Neural cell (in vitro differentiated cells): Measurements from ENCODE around the gene CRTC1. TPM values are rescaled to one million over a fixed set of nuclear protein-coding genes. Genes with fewer than 3 reads are reported as not detected.
"Not testable (repeated sequence)": the region's sequence is repeated elsewhere in the genome, so short reads cannot be mapped to it uniquely, and the experiment has no call there.

Experiments used
- H2AFZ ChIP-seq: fragments of 200-600, 300-800 bp; sonication (generic), shearing (Covaris generic); 2 replicates; pipeline ENCODE4 v1.6.0; 2014; ENCODE audit warnings: low read depth, mild to moderate bottlenecking, antibody characterized with exemption, low read length, moderate library complexity
- H3F3A ChIP-seq: fragments of 200-600 bp; shearing (Covaris generic); 2 replicates; pipeline ENCODE4 v1.6.1; 2016; ENCODE audit warnings: mild to moderate bottlenecking, moderate library complexity, mixed read lengths, antibody characterized with exemption, low read length; ENCODE audit not compliant: insufficient read depth, poor library complexity, severe bottlenecking
- H3K27ac ChIP-seq: fragments of 200-600, 300-800 bp; sonication (generic), shearing (Covaris generic); 2 replicates; pipeline ENCODE4 v1.5.1; 2014; ENCODE audit warnings: mild to moderate bottlenecking, low read length, moderate library complexity
- H3K27me3 ChIP-seq: fragments of 300-800, 200-600 bp; sonication (generic), shearing (Covaris generic); 2 replicates; pipeline ENCODE4 v1.6.0; 2014; ENCODE audit warnings: mild to moderate bottlenecking, low read depth, low read length, moderate library complexity; ENCODE audit not compliant: insufficient read depth
- H3K36me3 ChIP-seq: fragments of 300-800, 200-600 bp; sonication (generic), shearing (Covaris generic); 2 replicates; pipeline ENCODE4 v1.5.1; 2014; ENCODE audit warnings: mild to moderate bottlenecking, antibody characterized with exemption, low read length, moderate library complexity; ENCODE audit not compliant: insufficient read depth
- H3K4me2 ChIP-seq: fragments of 300-800, 200-600 bp; sonication (generic), shearing (Covaris generic); 2 replicates; pipeline ENCODE4 v1.6.0; 2014; ENCODE audit warnings: mild to moderate bottlenecking, low read length
- H3K4me3 ChIP-seq: fragments of 300-800, 200-600 bp; sonication (generic), shearing (Covaris generic); 2 replicates; pipeline ENCODE4 v1.5.1; 2014; ENCODE audit warnings: mild to moderate bottlenecking, low read length, moderate library complexity
- H3K79me2 ChIP-seq: fragments of 200-600 bp; shearing (Covaris generic); replicated peaks from 2 replicates; pipeline ENCODE4 v1.6.0; 2014; ENCODE audit warnings: mild to moderate bottlenecking, low read length, moderate library complexity; ENCODE audit not compliant: insufficient read depth
- H3K9ac ChIP-seq: fragments of 300-800, 200-600 bp; sonication (generic), shearing (Covaris generic); 2 replicates; pipeline ENCODE4 v1.6.1; 2016; ENCODE audit warnings: mild to moderate bottlenecking, low read length, mixed read lengths
- H3K9me2 ChIP-seq: fragments of 200-600 bp; shearing (Covaris generic); 2 replicates; pipeline ENCODE4 v1.6.1; 2016; ENCODE audit warnings: mild to moderate bottlenecking, low read length, mixed read lengths; ENCODE audit not compliant: insufficient read depth
- H3K9me3 ChIP-seq: fragments of 200-600, 300-800 bp; sonication (generic), shearing (Covaris generic); 2 replicates; pipeline ENCODE4 v1.6.1; 2016; ENCODE audit warnings: mild to moderate bottlenecking, mixed run types, low read length, moderate library complexity, mixed read lengths
- H4K20me1 ChIP-seq: fragments of 200-600 bp; shearing (Covaris generic); 2 replicates; pipeline ENCODE4 v1.6.1; 2016; ENCODE audit warnings: mild to moderate bottlenecking, mixed run types; ENCODE audit not compliant: insufficient read depth
- EP300 ChIP-seq: fragments of 450-650 bp; conservative IDR thresholded peaks from 2 replicates; pipeline ENCODE4 v1.6.1; 2014; ENCODE audit warnings: antibody characterized with exemption, mild to moderate bottlenecking, moderate library complexity; ENCODE audit not compliant: poor library complexity, severe bottlenecking
- EZH2 ChIP-seq: fragments of 200-600, 300-800 bp; shearing (Covaris generic), sonication (generic); IDR thresholded peaks from 2 replicates; pipeline ENCODE4 v1.6.1; 2014; ENCODE audit warnings: antibody characterized with exemption, low read length, borderline replicate concordance, mild to moderate bottlenecking; ENCODE audit not compliant: insufficient read depth, poor library complexity, severe bottlenecking
- POLR2AphosphoS5 ChIP-seq: IDR thresholded peaks from 2 replicates; pipeline ENCODE4 v1.6.1; 2012
- RAD21 ChIP-seq: fragments of 450-650 bp; conservative IDR thresholded peaks from 2 replicates; pipeline ENCODE4 v1.6.1; 2014; ENCODE audit warnings: antibody characterized with exemption, mild to moderate bottlenecking, moderate library complexity
- REST ChIP-seq: IDR thresholded peaks from 2 replicates; pipeline ENCODE4 v1.6.1; 2012; ENCODE audit warnings: borderline replicate concordance
- SMC3 ChIP-seq: fragments of 450-650 bp; conservative IDR thresholded peaks from 2 replicates; pipeline ENCODE4 v1.6.1; 2014; ENCODE audit warnings: antibody characterized with exemption, mild to moderate bottlenecking, moderate library complexity; ENCODE audit not compliant: poor library complexity
- TAF1 ChIP-seq: IDR thresholded peaks from 2 replicates; pipeline ENCODE4 v1.6.1; 2012; ENCODE audit warnings: low read depth
- polyA plus RNA-seq: library from polyadenylated mRNA; depleted of rRNA; stranded (reverse); fragments of >200 nt; gene quantifications from 2 replicates; pipeline ENCODE4 v1.2.3, GENCODE V29; 2014

CRTC1 gene
- polyA plus RNA-seq, 1 donor from 2014 or later: 10.4 TPM

- TF ChIP-seq RAD21: no peak
- TF ChIP-seq TAF1: no peak
- no peak for TF ChIP-seq POLR2AphosphoS5
- no peak for TF ChIP-seq EP300
- no peak for TF ChIP-seq REST
- no peak for TF ChIP-seq SMC3
- Histone ChIP-seq H3K4me3 (no peak overlapping the region), H3K27me3 (no peaks in the 10 kb centered on the region), H3K9me3 (no peaks in the 10 kb centered on the region), H2AFZ (no peak overlapping the region), H3K9me2 (no peaks in the 10 kb centered on the region), H3K4me2 (no peak overlapping the region), H3K9ac (no peak overlapping the region), H3K27ac (no peak overlapping the region), H3F3A (no peaks in the 10 kb centered on the region), H4K20me1 (no peaks in the 10 kb centered on the region), H3K79me2 (no peaks in the 10 kb centered on the region), H3K36me3 (no peaks in the 10 kb centered on the region)
Measured at GRCh38 chr19:18726846-18727245, 43.4 kb downstream of the CRTC1 start.

- not testable (repeated sequence) for H3K9ac ChIP-seq, H3K27ac ChIP-seq, H3K9me2 ChIP-seq, H3K4me3 ChIP-seq, H3K36me3 ChIP-seq, H3F3A ChIP-seq, H2AFZ ChIP-seq, H4K20me1 ChIP-seq, H3K27me3 ChIP-seq, H3K9me3 ChIP-seq, H3K79me2 ChIP-seq, H3K4me2 ChIP-seq
Measured at GRCh38 chr19:18727602-18728001, 44.1 kb downstream of the CRTC1 start.

GRCh38 chr19:18729933-18730530 is 46.6 kb downstream of the CRTC1 start:
- Histone ChIP-seq H3K27ac (no peak overlapping the region), H3K79me2 (no peaks in the 10 kb centered on the region), H3K9me2 (no peaks in the 10 kb centered on the region), H3K4me3 (no peak overlapping the region), H2AFZ (no peak overlapping the region), H3F3A (no peaks in the 10 kb centered on the region), H3K36me3 (no peaks in the 10 kb centered on the region), H4K20me1 (no peaks in the 10 kb centered on the region), H3K27me3 (no peaks in the 10 kb centered on the region), H3K9me3 (no peaks in the 10 kb centered on the region), H3K9ac (no peak overlapping the region), H3K4me2 (no peak overlapping the region)
- TF ChIP-seq EZH2 (no peak), REST (no peak), TAF1 (no peak)
